Measurements from ENCODE around the gene PDK3.

GRCh38 chrX:24448762-24449250 is 16.3 kb upstream of the PDK3 start:
- TF ChIP-seq CTCF (IDR thresholded peaks at IDR 0.05; ENCODE audit: low read length) (no peak), EZH2 (optimal IDR thresholded peaks at IDR 0.05; ENCODE audit: low read depth, low read length) (no peak)
